ENCODE results near the gene BMAL1.
A peak's percentile ranks its signal among the peaks of the same experiment; 100 is the strongest.

Gene BMAL1

DNA sequence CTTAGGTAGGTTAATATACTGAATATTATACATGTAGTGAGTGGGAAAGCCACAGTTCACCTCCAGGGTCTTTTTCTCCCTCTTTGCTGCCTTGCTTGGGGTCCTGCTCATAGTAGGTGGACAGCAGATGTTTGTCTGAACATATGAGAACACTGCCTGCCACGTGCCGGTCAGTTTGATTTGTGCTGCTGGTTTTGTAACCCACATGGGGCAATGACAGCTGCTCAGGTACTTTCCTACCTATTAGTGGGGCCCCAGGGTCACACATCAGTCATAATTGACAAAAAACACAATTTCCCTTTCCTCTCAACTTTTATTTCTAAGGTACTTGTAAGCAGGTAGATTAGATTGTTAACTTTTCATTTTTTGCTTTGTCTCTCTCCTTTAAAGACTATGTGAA lies 43.8 kb downstream of the BMAL1 start:
- peak; percentile 86 for FAIRE-seq
- DNase-seq (ENCODE audit: insufficient read length), result no peak
- TF ChIP-seq POLR2AphosphoS5 (IDR thresholded peaks at IDR 0.05; ENCODE audit: low read depth, low read length) (no peak), TAF1 (IDR thresholded peaks at IDR 0.05; ENCODE audit: borderline replicate concordance, low read depth, low read length) (no peak), POLR2A (IDR thresholded peaks at IDR 0.05; ENCODE audit: low read depth, low read length) (no peak)

DNA sequence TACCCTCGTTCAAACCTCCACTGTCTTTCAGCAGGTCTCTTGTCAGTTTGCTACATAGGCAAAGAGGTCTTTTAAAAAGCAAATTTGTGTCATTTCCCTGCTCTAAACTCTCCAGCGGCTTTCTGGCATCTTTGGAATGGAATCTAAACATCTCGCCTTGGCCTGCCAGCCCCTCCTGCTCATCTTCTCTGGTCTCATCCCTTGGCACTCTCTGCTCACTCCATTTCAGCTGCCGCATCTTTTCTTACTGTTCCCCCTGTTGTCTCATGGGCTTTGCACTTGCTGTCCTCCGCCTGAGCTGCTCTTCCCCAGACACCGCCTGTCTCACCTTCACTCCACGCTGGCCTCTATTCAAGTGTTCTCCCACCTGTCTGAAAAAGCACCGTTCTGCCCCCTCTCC lies 46.6 kb downstream of the BMAL1 start:
- no peak for TF ChIP-seq POLR2A (IDR thresholded peaks at IDR 0.05; ENCODE audit: low read depth, low read length)
- no peak for TF ChIP-seq POLR2AphosphoS5 (IDR thresholded peaks at IDR 0.05; ENCODE audit: low read depth, low read length)
- no peak for TF ChIP-seq TAF1 (IDR thresholded peaks at IDR 0.05; ENCODE audit: borderline replicate concordance, low read depth, low read length)
- no peak for FAIRE-seq

DNA sequence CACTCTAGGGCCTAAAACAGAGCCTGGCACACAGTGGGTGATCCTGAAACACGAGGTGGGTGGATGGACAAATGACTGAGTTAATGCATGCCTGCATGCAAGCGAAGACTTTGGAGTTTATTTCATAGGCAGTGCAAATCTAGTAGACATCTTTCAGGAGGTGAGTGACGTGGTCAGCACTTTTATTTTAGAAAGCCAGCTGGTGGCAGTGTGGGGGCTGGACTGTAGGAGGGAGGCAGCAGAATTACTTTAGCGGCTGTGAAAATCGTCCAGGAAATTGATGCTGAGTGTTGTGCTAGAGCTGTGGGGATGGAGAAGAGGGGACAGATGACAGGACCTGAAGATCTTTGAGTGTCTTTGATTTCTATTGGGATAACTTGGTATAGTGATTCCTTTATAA lies 47.1 kb downstream of the BMAL1 start:
- TF ChIP-seq POLR2A (IDR thresholded peaks at IDR 0.05; ENCODE audit: low read depth, low read length), result no peak
- DNase-seq (ENCODE audit: insufficient read length) (no peak), FAIRE-seq (no peak)

More for the DNA sequence above, 46.6 kb downstream of the BMAL1 start:
- DNase-seq (ENCODE audit: insufficient read length), result no peak

DNA sequence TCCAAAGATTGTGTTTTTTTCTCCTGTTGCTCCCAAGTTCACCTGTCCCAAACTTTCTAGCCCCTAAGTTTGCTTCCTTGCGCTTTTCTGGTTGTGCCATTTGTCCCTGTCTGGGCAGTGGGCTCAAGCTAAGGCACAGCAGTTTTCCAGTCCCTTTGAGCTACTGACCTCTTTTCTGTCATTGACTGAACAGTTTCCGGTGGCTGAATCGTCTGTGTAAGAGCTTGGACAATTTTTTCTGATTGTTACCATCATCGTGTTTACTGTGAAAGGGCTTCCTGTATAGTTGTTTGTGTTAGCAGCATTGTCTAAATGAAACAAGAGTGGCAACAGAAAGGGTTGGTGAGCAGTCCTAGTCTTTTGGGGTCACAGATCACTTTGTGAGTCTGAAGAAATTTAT lies 49.8 kb downstream of the BMAL1 start:
- no peak for FAIRE-seq
- no peak for TF ChIP-seq POLR2A (IDR thresholded peaks at IDR 0.05; ENCODE audit: low read depth, low read length)
- no peak for TF ChIP-seq POLR2AphosphoS5 (IDR thresholded peaks at IDR 0.05; ENCODE audit: low read depth, low read length)
- no peak for DNase-seq (ENCODE audit: insufficient read length)

DNA sequence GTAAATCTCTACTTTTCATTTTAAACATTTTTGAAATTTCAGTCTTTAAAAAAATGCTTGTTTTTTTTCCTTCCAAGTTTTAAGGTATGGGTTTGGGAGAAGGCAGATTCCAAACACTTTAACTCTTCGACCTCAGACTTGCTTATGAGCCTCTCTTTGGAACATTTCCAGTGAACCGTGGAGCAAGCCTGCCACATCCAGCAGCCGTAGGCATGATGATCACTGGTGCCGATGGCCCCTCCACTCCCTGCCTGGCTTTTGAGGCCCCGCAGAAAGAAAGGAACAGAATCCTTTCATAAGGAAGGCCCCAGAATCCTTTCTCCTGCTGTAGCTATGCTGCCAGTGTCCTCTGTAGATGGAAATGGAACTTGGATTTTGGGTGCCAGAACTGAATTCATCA lies 50.7 kb downstream of the BMAL1 start:
- DNase-seq (ENCODE audit: insufficient read length), result no peak
- FAIRE-seq, result peak; percentile 27
- TF ChIP-seq POLR2AphosphoS5 (IDR thresholded peaks at IDR 0.05; ENCODE audit: low read depth, low read length) (no peak), TAF1 (IDR thresholded peaks at IDR 0.05; ENCODE audit: borderline replicate concordance, low read depth, low read length) (no peak), POLR2A (IDR thresholded peaks at IDR 0.05; ENCODE audit: low read depth, low read length) (no peak)

DNA sequence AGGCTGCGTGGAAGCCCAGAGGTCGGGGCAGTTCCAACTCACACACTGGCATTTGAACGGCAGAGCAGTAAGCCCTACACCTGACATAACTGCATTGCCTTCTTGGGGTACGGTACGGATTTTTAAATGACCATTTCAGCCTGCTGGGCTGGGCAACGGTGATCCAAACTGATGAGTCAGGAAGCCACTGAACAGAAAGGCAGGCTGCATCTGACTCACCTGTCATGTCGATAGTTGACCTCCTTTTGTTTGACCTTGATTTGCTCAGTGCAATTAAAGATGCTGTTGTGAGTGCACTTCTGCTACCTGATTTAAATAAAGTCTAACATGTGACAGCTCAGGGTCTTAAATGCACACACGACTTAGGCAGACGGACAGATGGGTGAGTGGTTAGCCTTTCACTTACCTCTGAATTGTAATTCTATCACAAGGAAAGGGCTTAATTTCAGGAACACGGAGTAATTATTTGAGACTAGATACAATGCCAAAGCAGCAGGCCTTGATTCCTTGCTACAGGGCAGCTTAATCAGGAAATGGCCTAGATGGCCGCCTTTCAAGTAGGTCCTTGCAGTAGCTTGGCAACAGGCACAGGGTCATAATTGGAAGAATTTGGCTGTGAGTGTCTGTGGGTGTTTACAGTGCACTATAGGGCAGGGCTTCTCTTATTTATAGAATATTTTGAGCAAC lies 52.2 kb downstream of the BMAL1 start:
- DNase-seq (ENCODE audit: insufficient read length) (no peak), FAIRE-seq (peak; percentile 21)
- no peak for TF ChIP-seq TAF1 (IDR thresholded peaks at IDR 0.05; ENCODE audit: borderline replicate concordance, low read depth, low read length)
- no peak for TF ChIP-seq POLR2A (IDR thresholded peaks at IDR 0.05; ENCODE audit: low read depth, low read length)
- no peak for TF ChIP-seq POLR2AphosphoS5 (IDR thresholded peaks at IDR 0.05; ENCODE audit: low read depth, low read length)

DNA sequence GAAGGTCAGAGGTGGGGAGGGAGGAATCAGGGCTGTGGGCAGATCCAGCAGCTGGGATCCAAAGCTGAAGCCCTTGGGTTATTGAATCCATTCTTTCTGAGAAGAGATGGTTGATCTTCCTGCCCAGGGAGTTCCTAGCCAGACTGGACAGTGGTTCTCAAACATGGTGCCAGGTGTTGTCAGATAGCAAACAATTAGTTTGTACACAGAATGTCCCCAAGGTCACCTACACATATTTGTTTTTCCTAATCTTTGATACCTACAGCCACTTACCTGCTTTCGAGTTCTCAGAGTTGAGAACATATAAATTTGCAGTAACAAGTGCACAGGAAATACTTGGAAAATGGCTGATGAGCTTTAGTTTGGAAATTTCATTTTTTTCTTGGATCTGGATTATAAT lies 54.5 kb downstream of the BMAL1 start:
- TF ChIP-seq POLR2AphosphoS5 (IDR thresholded peaks at IDR 0.05; ENCODE audit: low read depth, low read length), result no peak
- no peak for TF ChIP-seq TAF1 (IDR thresholded peaks at IDR 0.05; ENCODE audit: borderline replicate concordance, low read depth, low read length)
- no peak for TF ChIP-seq POLR2A (IDR thresholded peaks at IDR 0.05; ENCODE audit: low read depth, low read length)
- FAIRE-seq, result no peak

DNA sequence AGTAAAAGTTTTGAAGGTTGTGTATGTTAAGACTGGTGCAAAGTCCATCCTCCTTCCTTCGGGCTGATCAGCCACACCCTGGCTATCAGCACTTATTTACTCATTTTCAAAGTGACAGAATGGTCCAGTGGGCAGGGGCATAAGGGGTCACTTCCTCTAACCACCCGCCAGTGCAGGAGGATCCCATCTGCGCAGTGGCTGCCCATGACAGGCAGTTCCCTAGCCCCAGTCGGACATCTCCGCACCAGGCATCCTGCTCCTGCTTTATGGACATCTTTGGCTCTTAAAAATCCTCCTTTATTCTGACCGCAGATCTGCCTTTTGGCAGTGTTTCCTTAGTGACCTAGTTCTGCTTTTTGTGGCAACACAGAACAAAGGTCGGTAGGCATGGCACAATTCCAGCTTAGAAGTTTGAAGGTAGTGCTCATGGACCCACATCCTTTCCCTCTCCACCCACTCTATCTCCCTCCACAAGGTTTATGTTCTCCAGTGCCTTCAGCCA lies 55.9 kb downstream of the BMAL1 start:
- no peak for TF ChIP-seq POLR2AphosphoS5 (IDR thresholded peaks at IDR 0.05; ENCODE audit: low read depth, low read length)
- TF ChIP-seq POLR2A (IDR thresholded peaks at IDR 0.05; ENCODE audit: low read depth, low read length), result no peak
- TF ChIP-seq TAF1 (IDR thresholded peaks at IDR 0.05; ENCODE audit: borderline replicate concordance, low read depth, low read length), result no peak
- DNase-seq (ENCODE audit: insufficient read length) (no peak), FAIRE-seq (no peak)

More for the DNA sequence above, 54.5 kb downstream of the BMAL1 start:
- no peak for DNase-seq (ENCODE audit: insufficient read length)

DNA sequence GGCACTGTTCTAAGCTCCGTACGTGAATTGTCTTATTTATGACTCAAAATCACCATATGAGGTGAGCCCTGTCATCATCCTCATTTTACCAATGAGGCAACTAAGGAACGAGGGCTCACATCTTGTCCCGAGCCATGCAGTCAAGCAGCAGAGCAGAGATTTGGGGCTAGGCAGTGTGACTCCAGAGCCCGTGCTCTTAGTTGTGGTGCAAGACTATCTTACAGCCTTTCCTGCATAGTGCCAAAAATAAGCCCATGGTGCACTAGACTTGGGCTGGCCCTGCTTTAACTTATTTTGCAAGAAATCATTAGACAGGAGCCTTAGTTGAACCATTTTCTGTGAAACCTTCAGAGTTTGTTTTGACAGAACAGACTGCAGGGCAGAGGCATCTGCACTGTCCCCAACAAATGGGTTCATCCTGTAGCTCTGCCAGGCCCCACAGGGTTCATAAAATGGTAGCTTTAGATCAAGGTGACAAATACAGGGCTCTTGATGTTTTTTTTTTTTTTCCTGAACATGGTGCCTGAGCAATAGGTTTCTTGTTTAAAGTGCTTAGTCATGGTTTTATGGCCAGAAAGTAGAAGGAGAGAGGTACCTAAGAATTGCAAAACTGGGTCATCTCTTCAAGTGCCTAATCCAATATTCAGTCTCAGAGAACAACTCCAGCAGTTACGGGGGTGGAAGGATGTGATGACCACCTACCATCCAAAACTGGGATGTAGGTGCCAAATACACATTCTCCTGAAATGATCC lies 56.6 kb downstream of the BMAL1 start:
- TF ChIP-seq POLR2AphosphoS5 (IDR thresholded peaks at IDR 0.05; ENCODE audit: low read depth, low read length) (no peak), TAF1 (IDR thresholded peaks at IDR 0.05; ENCODE audit: borderline replicate concordance, low read depth, low read length) (no peak), POLR2A (IDR thresholded peaks at IDR 0.05; ENCODE audit: low read depth, low read length) (no peak)
- FAIRE-seq, result no peak
- no peak for DNase-seq (ENCODE audit: insufficient read length)

DNA sequence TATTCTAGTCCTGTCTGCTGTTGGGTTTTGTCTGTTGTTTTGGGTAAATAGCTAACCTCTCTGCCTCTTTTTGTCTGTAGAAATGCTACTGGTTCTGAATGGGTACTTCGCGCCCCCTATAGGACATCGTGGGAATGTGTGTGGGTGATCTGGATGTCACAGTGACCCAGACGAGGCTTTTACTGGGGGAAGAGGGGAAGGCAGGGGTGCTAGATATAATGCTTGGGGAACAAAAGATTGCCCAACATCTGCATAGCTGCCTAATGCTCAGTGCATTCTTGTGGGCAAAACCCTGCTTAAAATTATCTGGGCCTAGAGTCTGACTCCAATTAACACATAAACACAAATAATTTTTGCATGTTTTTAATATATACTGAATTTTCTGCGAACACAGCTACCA lies 57.7 kb downstream of the BMAL1 start:
- DNase-seq (ENCODE audit: insufficient read length), result no peak
- FAIRE-seq, result no peak
- TF ChIP-seq POLR2A (IDR thresholded peaks at IDR 0.05; ENCODE audit: low read depth, low read length), result no peak
- TF ChIP-seq POLR2AphosphoS5 (IDR thresholded peaks at IDR 0.05; ENCODE audit: low read depth, low read length), result no peak
- TF ChIP-seq TAF1 (IDR thresholded peaks at IDR 0.05; ENCODE audit: borderline replicate concordance, low read depth, low read length), result no peak

DNA sequence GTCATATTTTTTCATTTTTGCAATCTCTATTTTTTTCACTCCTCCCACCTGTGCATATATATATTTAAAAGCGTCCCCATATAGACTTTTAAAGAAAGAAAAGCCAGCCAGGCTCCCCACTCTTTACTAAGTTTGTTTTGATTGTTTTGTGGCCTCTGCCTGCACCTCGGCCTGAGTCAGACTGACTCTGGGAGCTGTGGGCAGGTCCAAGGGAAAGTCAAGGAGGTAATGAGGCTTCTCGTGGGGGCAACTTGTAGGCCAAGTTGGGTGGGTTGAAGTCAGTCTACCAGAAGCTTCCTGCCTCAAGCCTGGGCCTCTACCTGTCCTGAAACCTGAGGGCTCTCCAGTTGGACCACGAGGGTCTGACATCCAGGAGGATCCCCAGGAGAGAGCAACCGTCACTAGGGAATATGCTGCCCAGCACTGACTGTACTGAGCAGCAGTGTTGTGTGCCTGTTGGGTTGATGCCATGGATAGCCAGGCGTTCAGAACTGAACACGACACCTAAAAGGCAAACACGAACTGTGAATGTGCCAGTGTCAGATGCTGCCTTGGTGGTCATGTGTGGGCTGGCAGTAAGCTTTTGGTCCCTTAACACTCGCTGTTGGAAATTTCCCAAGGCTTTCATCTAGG lies 58.8 kb downstream of the BMAL1 start:
- no peak for TF ChIP-seq TAF1 (IDR thresholded peaks at IDR 0.05; ENCODE audit: borderline replicate concordance, low read depth, low read length)
- no peak for TF ChIP-seq POLR2A (IDR thresholded peaks at IDR 0.05; ENCODE audit: low read depth, low read length)
- no peak for TF ChIP-seq POLR2AphosphoS5 (IDR thresholded peaks at IDR 0.05; ENCODE audit: low read depth, low read length)
- FAIRE-seq (no peak), DNase-seq (ENCODE audit: insufficient read length) (no peak)

DNA sequence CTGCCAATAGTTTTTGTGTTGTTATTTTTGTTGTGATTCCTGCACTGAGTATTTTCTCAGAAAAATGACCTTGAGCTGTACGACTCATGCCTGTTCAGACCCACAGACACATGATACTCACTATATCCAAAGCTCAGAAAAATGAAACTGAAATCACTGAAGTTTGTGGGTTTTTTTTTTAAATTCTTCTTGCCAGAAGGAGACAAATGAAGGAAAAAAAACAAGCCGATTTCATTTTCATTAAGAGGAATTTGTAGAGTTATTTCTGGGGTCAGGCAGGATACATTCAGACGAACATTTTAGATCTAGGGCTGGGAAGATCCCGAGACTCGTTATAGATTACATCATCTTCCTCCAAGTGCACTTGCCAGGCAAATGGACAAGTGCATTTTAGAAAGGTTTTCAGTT lies 60.4 kb downstream of the BMAL1 start:
- FAIRE-seq (peak; percentile 36), DNase-seq (ENCODE audit: insufficient read length) (no peak)
- no peak for TF ChIP-seq POLR2A (IDR thresholded peaks at IDR 0.05; ENCODE audit: low read depth, low read length)
- no peak for TF ChIP-seq TAF1 (IDR thresholded peaks at IDR 0.05; ENCODE audit: borderline replicate concordance, low read depth, low read length)
- TF ChIP-seq POLR2AphosphoS5 (IDR thresholded peaks at IDR 0.05; ENCODE audit: low read depth, low read length), result no peak
